Measurements from ENCODE around the gene EPHB4.
"Not testable (repeated sequence)": the region's sequence is repeated elsewhere in the genome, so short reads cannot be mapped to it uniquely, and the experiment has no call there.

Gene EPHB4

GRCh38 chr7:100783804-100784203, 43.5 kb downstream of the EPHB4 start:
- DNase-seq: no peak

DNA sequence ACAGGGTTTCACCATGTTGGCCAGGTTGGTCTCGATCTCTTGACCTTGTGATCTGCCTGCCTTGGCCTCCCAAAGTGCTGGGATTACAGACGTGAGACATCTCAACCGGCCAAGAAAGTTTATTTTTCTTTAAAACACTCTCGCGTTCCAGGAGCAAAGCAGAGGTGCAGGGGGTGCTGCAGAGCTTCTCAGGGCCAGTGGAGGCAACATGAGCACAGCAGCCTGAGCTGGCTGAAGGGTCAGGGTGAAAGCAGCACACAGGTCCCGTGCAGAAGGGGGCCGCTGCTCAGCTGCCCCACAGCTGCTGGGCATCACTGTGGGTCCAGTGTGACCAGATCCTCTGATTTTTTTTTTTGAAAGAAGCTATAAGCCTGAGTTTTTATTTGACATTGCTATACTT, 46.1 kb downstream of the EPHB4 start:
- DNase-seq: no peak

DNA sequence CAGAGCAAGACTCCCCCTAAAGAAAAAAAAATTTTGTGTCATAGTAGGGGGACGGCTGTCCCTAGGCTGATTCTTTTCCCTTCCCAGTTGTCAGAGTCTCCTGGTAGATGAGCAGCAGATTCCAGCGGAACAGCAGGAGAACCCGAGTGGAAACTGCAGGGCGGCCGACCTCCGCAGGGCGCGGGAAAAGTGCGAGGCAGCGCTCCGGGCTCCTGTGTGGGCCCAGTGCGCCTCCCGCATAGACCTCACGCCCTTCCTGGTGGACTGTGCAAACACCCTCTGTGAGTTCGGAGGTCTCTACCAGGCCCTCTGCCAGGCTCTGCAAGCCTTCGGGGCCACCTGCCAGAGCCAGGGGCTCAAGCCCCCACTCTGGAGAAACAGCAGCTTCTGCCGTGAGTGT, 48.0 kb downstream of the EPHB4 start:
- DNase-seq: no peak

DNA sequence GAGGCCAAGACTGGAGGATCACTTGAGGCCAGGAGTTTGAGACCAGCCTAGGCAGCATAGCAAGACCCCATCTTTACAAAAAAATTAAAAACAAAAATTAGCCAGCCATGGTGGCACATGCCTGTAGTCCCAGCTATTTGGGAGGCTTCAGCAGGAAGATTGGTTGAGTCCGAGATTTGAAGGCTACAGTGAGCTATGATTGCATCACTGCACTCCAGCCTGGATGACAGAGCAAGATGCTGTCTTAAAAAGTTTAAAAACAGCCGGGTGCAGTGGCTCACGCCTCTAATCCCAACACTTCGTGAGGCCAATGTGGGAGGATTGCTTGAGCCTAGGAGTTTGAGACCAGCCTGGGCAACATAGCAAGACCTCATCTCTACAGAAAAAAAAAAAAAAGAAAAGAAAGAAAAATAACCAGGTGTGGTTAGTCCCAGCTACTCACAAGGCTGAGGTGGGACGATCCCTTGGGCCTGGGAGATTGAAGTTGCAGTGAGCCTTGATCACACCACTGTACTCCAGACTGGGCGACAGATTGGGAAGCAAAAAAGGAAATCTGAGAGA, 49.2 kb downstream of the EPHB4 start:
- DNase-seq: no peak

DNA sequence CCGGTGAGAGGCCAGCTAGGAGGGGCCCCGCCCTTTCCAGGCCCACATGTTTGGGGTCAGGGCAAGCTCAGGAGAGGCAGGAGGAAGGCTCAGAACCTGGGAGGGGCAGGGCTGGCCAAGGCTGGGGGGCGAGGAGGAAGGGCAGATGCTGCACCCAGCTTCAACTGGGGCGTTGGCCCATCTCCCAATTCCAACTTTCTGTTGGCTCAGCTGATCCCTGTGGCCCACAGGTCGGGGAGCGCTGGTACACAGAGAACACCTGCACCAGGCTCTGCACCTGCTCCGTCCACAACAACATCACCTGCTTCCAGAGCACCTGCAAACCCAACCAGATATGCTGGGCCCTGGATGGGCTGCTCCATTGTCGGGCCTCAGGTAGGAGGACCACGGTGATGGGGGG, 53.8 kb downstream of the EPHB4 start:
- DNase-seq: no peak

DNA sequence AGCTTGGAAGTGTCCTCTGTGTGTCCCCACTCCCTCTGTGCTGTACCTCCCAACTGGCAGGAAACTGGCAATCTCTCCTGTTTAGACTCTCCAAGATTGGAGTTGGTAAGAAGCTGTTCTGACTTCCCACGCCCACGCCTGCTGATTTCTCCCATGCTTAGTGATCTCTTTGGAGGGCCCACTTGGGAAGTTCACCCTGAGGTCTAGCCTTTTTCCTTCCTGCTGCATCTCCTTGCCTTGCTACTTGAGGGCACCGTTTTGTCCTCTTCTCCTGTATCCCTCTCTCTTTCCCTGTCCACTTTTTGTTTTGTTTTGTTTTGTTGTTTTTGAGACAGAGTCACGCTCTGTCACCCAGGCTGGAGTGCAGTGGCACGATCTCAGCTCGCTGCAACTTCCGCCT, 58.5 kb downstream of the EPHB4 start:
- no peak for DNase-seq

- no peak for DNase-seq
These were observed 62.1 kb downstream of the EPHB4 start for GRCh38 chr7:100765250-100765649.

DNA sequence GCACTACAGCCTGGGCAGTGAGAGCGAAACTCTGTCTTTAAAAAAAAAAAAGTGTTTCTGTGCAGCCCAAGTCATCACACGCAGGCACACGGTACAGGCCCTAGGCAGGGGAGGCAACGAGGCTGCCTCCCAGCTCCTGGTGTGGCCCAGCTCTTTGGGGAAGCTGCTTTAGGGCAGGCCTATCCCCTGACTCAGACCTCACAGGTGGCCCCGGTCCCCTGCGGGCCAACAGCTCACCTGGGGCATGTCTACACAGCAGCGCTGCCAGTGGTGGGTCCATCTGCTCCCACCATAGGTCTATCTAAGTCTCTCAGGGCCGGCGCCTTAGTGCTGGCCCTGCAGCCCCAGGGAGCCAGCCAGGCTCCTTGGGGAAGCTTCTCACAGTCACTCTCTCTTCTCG, 62.5 kb downstream of the EPHB4 start:
- no peak for DNase-seq

DNA sequence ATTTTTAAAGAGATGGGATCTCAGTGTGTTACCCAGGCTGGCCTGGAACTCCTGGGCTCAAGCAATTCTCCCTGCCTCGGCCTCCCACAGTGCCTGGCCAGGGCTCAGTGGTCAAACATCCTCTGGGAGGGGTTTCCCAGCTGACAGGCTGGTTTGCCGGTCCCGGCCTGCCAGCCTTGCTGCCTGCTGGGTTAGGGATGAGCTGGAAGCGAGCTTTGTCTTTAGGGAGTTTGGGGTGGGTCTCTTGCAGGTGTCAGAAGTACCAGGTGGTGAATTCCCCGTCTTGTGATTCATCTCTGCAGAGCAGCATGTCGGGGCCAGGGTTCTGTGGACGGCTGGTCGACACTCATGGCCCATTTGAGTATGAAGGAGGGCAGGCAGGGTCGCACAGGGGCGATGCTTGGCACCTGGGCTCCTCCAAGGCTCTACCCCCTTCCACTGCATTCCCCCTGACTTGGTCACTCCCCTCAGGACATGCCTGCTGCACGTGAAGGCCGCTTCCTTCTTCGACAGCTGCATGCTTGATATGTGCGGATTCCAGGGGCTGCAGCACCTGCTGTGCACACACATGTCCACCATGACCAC, 63.7 kb downstream of the EPHB4 start:
- DNase-seq: no peak

GRCh38 chr7:100762841-100763240, 64.5 kb downstream of the EPHB4 start:
- not testable (repeated sequence) for DNase-seq

GRCh38 chr7:100759357-100760171, 67.8 kb downstream of the EPHB4 start:
- DNase-seq: no peak

GRCh38 chr7:100753750-100754149, 73.6 kb downstream of the EPHB4 start:
- no peak for DNase-seq

GRCh38 chr7:100752994-100753393, 74.3 kb downstream of the EPHB4 start:
- DNase-seq: no peak

Measured in NCI-H2029 (cell line).